ENCODE results near the gene BRPF1.

- TF ChIP-seq POLR2A (IDR thresholded peaks at IDR 0.05) (no peak), CTCF (IDR thresholded peaks at IDR 0.05) (no peak)
Measured at GRCh38 chr3:9747267-9747666, 15.7 kb downstream of the BRPF1 start.
